Neural progenitor cell (in vitro differentiated cells): ENCODE data around the gene CSF1. TPM values are rescaled to one million over a fixed set of nuclear protein-coding genes. Genes with fewer than 3 reads are reported as not detected.

Experiments used
- DNase-seq: peaks from one replicate; pipeline ENCODE4 v3.0.0-alpha.2; 2016; ENCODE audit warnings: low spot score
- H2AFZ ChIP-seq: fragments of 200-600 bp; sonication (generic); replicated peaks from 2 replicates; pipeline ENCODE4 v1.6.1; 2016; ENCODE audit warnings: antibody characterized with exemption
- H3F3A ChIP-seq: fragments of 200-600 bp; sonication (generic); 2 replicates; pipeline ENCODE4 v1.6.1; 2016; ENCODE audit warnings: antibody characterized with exemption, low read depth
- H3K27ac ChIP-seq: fragments of 200-600 bp; sonication (generic); 2 replicates; pipeline ENCODE4 v1.5.1; 2016; ENCODE audit warnings: mild to moderate bottlenecking
- H3K27me3 ChIP-seq: fragments of 200-600 bp; sonication (generic); 2 replicates; pipeline ENCODE4 v1.6.1; 2016; ENCODE audit warnings: mild to moderate bottlenecking, moderate library complexity
- H3K36me3 ChIP-seq: fragments of 200-600 bp; sonication (generic); 2 replicates; pipeline ENCODE4 v1.5.1; 2016
- H3K4me1 ChIP-seq: fragments of 200-600 bp; sonication (generic); 2 replicates; pipeline ENCODE4 v1.6.1; 2016; ENCODE audit warnings: mixed run types
- H3K4me2 ChIP-seq: fragments of 200-600 bp; sonication (generic); 2 replicates; pipeline ENCODE4 v1.6.1; 2016
- H3K4me3 ChIP-seq: fragments of 200-600 bp; sonication (generic); 2 replicates; pipeline ENCODE4 v1.5.1; 2016
- H3K79me2 ChIP-seq: fragments of 200-600 bp; sonication (generic); 2 replicates; pipeline ENCODE4 v1.6.1; 2016; ENCODE audit warnings: low read depth
- H3K9ac ChIP-seq: fragments of 200-600 bp; sonication (generic); 2 replicates; pipeline ENCODE4 v1.6.1; 2016
- H3K9me3 ChIP-seq: fragments of 200-600 bp; sonication (generic); 2 replicates; pipeline ENCODE4 v1.5.1; 2016; ENCODE audit warnings: low read depth
- H4K20me1 ChIP-seq: fragments of 200-600 bp; sonication (generic); 2 replicates; pipeline ENCODE4 v1.6.1; 2016; ENCODE audit warnings: low read depth
- H3K27ac Mint-ChIP-seq: 3 replicates; pipeline ENCODE4 v1.8.0; 2021; ENCODE audit warnings: mixed read lengths
- H3K27me3 Mint-ChIP-seq: 2 replicates; pipeline ENCODE4 v1.8.0; 2022; ENCODE audit warnings: low read depth, mild to moderate bottlenecking, inconsistent platforms, moderate library complexity, mixed read lengths; ENCODE audit not compliant: insufficient read depth
- H3K36me3 Mint-ChIP-seq: 3 replicates; pipeline ENCODE4 v1.8.0; 2021; ENCODE audit warnings: mixed read lengths
- H3K4me1 Mint-ChIP-seq: 3 replicates; pipeline ENCODE4 v1.8.0; 2021; ENCODE audit warnings: mixed read lengths
- H3K4me3 Mint-ChIP-seq: 3 replicates; pipeline ENCODE4 v1.8.0; 2021; ENCODE audit warnings: mild to moderate bottlenecking, moderate library complexity, mixed read lengths
- H3K9me3 Mint-ChIP-seq: 3 replicates; pipeline ENCODE4 v1.8.0; 2020; ENCODE audit warnings: mixed read lengths
- EZH2 ChIP-seq: fragments of 200-600 bp; sonication (generic); IDR thresholded peaks from 2 replicates; pipeline ENCODE4 v1.6.1; 2017; ENCODE audit warnings: antibody characterized with exemption, mild to moderate bottlenecking, moderate library complexity
- EZH2phosphoT487 ChIP-seq: fragments of 200-600 bp; sonication (generic); IDR thresholded peaks from 2 replicates; pipeline ENCODE4 v1.6.1; 2017; ENCODE audit warnings: antibody characterized with exemption
- total RNA-seq: library from RNA; depleted of rRNA; stranded (reverse); fragments of >200 nt; gene quantifications from 2 replicates; pipeline ENCODE4 v1.2.3, GENCODE V29; 2015; ENCODE audit warnings: low replicate concordance
- TF ChIP-seq, protein P1 (sequence below): fragments of 200-600 bp; sonication (generic); IDR thresholded peaks from 2 replicates; pipeline ENCODE4 v1.5.1; 2017; ENCODE audit warnings: antibody characterized with exemption, mild to moderate bottlenecking

Gene CSF1
- total RNA-seq, 1 donor from 2014 or later: 2.7 TPM

DNA sequence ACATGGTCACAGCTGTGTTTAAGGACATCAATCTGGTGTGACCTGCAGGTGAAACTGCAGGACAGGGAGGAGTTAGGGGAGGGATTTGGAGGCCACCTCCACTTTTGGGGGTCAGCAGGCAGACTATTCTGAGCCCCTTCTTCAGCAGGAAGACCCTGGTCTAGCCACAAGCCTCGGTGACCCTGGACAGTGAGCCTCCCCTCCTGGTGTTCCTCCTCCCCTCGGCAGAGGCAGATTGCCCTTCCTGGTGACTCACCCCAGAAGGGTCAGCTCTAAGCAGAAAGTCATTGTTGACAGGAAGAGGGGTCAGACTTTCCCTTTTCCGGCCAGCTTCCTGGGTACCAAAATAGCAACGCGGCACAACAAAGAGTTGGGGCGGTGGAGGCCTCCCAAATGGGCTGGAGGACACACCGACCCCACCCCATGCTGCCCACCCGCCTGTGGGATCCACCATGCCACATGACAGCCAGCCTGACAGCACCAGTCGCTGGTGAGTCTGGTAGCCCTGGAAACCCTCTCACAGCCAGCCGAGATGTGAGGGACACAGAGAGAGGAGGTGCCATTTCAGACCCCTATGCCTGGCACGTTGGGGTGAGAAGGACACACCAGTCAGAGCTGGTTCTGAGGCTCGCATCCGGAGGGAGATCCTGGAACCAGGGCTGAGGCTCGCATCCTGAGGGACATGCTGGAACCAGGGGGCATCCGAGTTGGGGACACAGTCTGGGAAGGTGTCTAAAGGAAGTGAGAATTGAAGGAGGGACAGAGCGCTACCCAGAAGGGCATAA, 14.7 kb upstream of the CSF1 start:
- H3K9ac ChIP-seq: no peak overlapping the region
- H3K4me3 ChIP-seq: no peak overlapping the region
- TF ChIP-seq EZH2 (no peak), EZH2phosphoT487 (no peak)
- TF ChIP-seq, protein P1, sequence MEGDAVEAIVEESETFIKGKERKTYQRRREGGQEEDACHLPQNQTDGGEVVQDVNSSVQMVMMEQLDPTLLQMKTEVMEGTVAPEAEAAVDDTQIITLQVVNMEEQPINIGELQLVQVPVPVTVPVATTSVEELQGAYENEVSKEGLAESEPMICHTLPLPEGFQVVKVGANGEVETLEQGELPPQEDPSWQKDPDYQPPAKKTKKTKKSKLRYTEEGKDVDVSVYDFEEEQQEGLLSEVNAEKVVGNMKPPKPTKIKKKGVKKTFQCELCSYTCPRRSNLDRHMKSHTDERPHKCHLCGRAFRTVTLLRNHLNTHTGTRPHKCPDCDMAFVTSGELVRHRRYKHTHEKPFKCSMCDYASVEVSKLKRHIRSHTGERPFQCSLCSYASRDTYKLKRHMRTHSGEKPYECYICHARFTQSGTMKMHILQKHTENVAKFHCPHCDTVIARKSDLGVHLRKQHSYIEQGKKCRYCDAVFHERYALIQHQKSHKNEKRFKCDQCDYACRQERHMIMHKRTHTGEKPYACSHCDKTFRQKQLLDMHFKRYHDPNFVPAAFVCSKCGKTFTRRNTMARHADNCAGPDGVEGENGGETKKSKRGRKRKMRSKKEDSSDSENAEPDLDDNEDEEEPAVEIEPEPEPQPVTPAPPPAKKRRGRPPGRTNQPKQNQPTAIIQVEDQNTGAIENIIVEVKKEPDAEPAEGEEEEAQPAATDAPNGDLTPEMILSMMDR: no peak
- Mint-ChIP-seq H3K27me3 (peaks cover 3% of the 10 kb centered on the region), H3K27ac (peak overlapping the region; percentile 54), H3K4me1 (peaks cover 7% of the 10 kb centered on the region), H3K9me3 (no peaks in the 10 kb centered on the region), H3K4me3 (no peak overlapping the region), H3K36me3 (no peaks in the 10 kb centered on the region)
- H3K27ac ChIP-seq: no peak overlapping the region
- H2AFZ ChIP-seq: no peak overlapping the region
- no peaks in the 10 kb centered on the region for H3K27me3 ChIP-seq
- no peaks in the 10 kb centered on the region for H4K20me1 ChIP-seq
- H3K4me1 ChIP-seq: peaks cover 10% of the 10 kb centered on the region
- no peaks in the 10 kb centered on the region for H3K79me2 ChIP-seq
- DNase-seq: no peak
- no peak overlapping the region for H3K4me2 ChIP-seq
- no peaks in the 10 kb centered on the region for H3K9me3 ChIP-seq
- H3F3A ChIP-seq: no peaks in the 10 kb centered on the region
- H3K36me3 ChIP-seq: no peaks in the 10 kb centered on the region

DNA sequence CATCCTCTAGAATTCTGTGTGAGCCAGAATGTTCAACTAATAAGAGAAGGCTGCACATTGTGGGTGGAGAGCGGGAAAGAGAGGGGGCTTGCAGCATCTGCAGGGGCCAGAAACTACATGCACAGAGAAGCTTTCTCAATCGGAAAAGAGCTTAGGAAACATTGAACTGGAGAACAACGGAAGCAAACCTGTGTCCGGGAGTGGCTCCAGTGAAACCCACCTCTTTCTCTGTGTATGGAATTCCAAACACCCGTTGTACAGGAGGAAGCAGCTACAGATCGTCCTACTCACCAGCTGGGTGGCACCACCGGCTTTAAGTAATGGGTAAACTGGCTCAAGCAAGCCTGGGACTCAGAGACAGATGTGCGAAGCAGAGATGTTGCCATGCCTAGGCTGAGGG, 14.0 kb upstream of the CSF1 start:
- no peaks in the 10 kb centered on the region for H3K79me2 ChIP-seq

DNA sequence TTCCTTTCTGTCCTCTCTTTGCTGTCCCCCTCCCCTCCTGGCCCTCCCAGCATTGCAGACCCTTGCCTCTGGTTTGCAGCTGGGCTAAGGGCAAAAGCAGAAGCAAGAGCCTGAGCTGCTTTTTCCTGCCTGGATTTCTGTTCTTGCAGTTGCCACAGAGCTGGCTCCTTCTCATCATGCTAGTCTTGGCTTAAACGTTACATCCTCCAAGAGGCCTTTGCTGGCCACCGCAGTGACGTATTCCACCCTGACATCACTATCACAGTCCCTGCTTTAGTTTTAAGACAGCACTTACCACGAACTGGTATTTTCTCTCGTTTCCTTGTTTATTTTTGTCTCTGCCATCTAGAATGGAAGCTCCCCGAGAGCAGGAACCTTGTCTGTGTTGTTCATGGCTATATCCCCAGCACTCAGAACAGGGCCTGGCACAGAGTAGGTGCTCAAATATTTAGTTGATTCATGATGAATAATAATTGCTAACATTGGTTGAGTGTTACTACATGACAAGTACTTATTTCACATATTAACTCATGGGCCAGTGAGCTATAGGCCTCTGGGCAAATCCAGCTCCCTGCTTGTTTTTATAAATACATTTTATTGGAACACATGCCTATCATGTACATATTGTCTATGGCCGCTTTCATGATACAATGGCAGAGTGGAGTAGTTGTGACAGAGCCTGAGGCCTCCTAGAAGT, 13.2 kb upstream of the CSF1 start:
- no peaks in the 10 kb centered on the region for H3K79me2 ChIP-seq
- Mint-ChIP-seq H3K36me3 (no peaks in the 10 kb centered on the region), H3K9me3 (no peaks in the 10 kb centered on the region), H3K4me3 (no peak overlapping the region), H3K27me3 (peaks cover 4% of the 10 kb centered on the region), H3K4me1 (peaks cover 8% of the 10 kb centered on the region), H3K27ac (no peak overlapping the region)
- no peaks in the 10 kb centered on the region for H3F3A ChIP-seq
- no peak for DNase-seq
- H3K27me3 ChIP-seq: no peaks in the 10 kb centered on the region
- H3K27ac ChIP-seq: no peak overlapping the region
- H3K9ac ChIP-seq: no peak overlapping the region
- peak overlapping the region; percentile 98 for H2AFZ ChIP-seq
- no peaks in the 10 kb centered on the region for H3K9me3 ChIP-seq
- H3K4me3 ChIP-seq: no peak overlapping the region
- H3K4me1 ChIP-seq: peaks cover 10% of the 10 kb centered on the region
- TF ChIP-seq EZH2: no peak
- no peak for TF ChIP-seq EZH2phosphoT487
- H4K20me1 ChIP-seq: no peaks in the 10 kb centered on the region
- H3K36me3 ChIP-seq: no peaks in the 10 kb centered on the region
- H3K4me2 ChIP-seq: no peak overlapping the region

More for the DNA sequence above, 14.0 kb upstream of the CSF1 start:
- H3K9me3 ChIP-seq: no peaks in the 10 kb centered on the region
- H4K20me1 ChIP-seq: no peaks in the 10 kb centered on the region
- Mint-ChIP-seq H3K4me1 (peaks cover 4% of the 10 kb centered on the region), H3K36me3 (no peaks in the 10 kb centered on the region), H3K9me3 (no peaks in the 10 kb centered on the region), H3K27ac (peak overlapping the region; percentile 88), H3K27me3 (peaks cover 4% of the 10 kb centered on the region), H3K4me3 (no peak overlapping the region)
- H3K27me3 ChIP-seq: no peaks in the 10 kb centered on the region
- H3K27ac ChIP-seq: no peak overlapping the region
- no peak overlapping the region for H3K4me2 ChIP-seq
- peak overlapping the region; percentile 98 for H2AFZ ChIP-seq
- no peaks in the 10 kb centered on the region for H3K36me3 ChIP-seq
- no peak for TF ChIP-seq EZH2
- no peaks in the 10 kb centered on the region for H3F3A ChIP-seq
- no peak overlapping the region for H3K4me3 ChIP-seq
- no peak for DNase-seq
- no peak overlapping the region for H3K9ac ChIP-seq
- H3K4me1 ChIP-seq: peaks cover 10% of the 10 kb centered on the region

DNA sequence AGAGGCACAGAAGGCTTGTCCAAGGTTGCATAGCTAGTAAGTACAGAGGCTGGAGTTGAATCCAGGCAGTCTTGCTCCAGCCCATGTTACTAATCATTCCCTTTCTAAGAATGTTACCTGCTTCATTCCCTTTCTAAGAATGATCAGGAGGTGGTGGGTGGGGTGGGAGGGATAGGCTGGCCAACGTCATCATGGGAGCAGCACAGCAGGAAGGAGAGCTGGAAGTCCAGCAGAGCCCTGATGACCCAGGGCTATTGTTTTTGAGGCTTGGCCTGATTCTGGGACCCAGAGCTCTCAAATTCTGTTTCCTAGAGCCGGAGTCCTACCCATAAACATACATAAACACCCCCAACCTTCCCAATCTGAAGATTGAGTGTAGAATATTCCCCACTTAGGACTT, 11.8 kb upstream of the CSF1 start:
- Histone ChIP-seq H3K27me3 (no peaks in the 10 kb centered on the region), H3K9ac (no peak overlapping the region), H3K9me3 (no peaks in the 10 kb centered on the region), H2AFZ (no peak overlapping the region), H3K36me3 (no peaks in the 10 kb centered on the region), H3F3A (no peaks in the 10 kb centered on the region), H3K79me2 (no peaks in the 10 kb centered on the region), H3K27ac (no peak overlapping the region), H4K20me1 (no peaks in the 10 kb centered on the region), H3K4me2 (no peak overlapping the region), H3K4me1 (peaks cover 10% of the 10 kb centered on the region), H3K4me3 (no peak overlapping the region)
- H3K36me3 Mint-ChIP-seq: no peaks in the 10 kb centered on the region
- no peak overlapping the region for H3K4me3 Mint-ChIP-seq
- H3K9me3 Mint-ChIP-seq: peaks cover 2% of the 10 kb centered on the region
- DNase-seq: no peak
- peaks cover 8% of the 10 kb centered on the region for H3K4me1 Mint-ChIP-seq
- TF ChIP-seq EZH2 (no peak), EZH2phosphoT487 (no peak)
- TF ChIP-seq, protein P1: no peak
- peaks cover 5% of the 10 kb centered on the region for H3K27me3 Mint-ChIP-seq
- H3K27ac Mint-ChIP-seq: no peak overlapping the region
